Omental fat pad (tissue), 4 donors: ENCODE results near the gene USP2. TPM values are rescaled to one million over a fixed set of nuclear protein-coding genes. Genes with fewer than 3 reads are reported as not detected.

ENCODE experiments used
- ATAC-seq: fragments of 150-250 bp; one replicate; pipeline ENCODE4 v1.9.1; 2016; ENCODE audit warnings: mild to moderate bottlenecking, moderate library complexity; ENCODE audit not compliant: low FRiP score
- DNase-seq: peaks from one replicate; pipeline ENCODE4 v3.0.0-alpha.2; 2019; ENCODE audit warnings: low spot score
- total RNA-seq, 4 donors: library from RNA; depleted of rRNA; stranded (reverse); fragments of >200 nt; gene quantifications; one replicate each; pipeline ENCODE4 v1.1.0, GENCODE V29; 2016
- TF ChIP-seq, protein P1 (sequence below), 3 donors: fragments of 450-650 bp; IDR thresholded peaks; one replicate each; pipeline ENCODE4 v1.5.1; 2016 to 2017; ENCODE audit warnings: antibody characterized with exemption in 3 of 3, mild to moderate bottlenecking in 3 of 3, moderate library complexity in 2 of 3

The USP2 gene
- total RNA-seq, 4 donors from 2014 or later = 0.63 to 18.7 (median 9.2) TPM

DNA sequence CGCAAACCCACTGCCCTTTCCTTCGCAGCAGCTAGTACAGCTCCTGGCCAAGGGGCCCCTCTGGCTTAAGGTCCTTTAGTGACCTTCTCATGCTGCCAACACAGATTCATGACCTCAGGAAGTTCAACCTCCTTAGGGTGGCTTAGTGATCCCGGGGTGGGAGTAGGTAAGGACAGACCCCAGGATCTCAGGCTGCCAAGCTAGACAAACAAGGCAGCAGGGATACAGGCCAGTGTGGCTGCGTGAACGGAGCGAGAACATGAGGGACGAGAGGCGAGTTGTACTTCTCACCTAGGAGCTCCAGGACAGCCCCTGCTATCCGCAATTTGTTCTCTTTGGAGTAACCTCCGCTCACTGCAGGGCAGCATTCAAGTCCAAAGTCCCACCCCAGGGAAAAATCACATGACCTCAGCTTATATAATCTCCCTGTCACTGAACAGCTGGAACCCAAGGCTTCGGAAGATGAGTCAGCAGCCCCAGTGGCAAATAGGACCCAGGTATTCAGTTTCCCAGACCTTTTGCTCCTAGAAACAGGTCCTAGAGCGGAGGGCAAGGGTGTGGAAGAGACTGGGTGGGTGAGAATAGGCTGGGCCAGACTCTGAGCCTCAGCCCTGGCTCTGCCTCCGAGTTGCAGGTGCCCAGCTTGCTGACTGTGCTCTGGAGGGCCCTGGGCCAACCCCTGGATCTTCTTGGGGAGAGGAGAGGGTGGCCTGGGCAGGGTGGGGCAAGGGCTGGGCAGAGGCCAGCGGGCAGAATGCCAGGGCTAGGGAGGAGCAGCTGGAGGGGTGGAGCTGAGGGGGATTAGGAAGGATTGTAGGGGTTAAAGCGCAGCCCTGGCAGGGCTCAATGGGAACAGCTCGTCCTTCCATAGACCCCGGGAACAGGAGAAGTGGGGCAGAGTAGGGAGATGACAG, 13.1 kb downstream of the USP2 start:
- TF ChIP-seq, protein P1, sequence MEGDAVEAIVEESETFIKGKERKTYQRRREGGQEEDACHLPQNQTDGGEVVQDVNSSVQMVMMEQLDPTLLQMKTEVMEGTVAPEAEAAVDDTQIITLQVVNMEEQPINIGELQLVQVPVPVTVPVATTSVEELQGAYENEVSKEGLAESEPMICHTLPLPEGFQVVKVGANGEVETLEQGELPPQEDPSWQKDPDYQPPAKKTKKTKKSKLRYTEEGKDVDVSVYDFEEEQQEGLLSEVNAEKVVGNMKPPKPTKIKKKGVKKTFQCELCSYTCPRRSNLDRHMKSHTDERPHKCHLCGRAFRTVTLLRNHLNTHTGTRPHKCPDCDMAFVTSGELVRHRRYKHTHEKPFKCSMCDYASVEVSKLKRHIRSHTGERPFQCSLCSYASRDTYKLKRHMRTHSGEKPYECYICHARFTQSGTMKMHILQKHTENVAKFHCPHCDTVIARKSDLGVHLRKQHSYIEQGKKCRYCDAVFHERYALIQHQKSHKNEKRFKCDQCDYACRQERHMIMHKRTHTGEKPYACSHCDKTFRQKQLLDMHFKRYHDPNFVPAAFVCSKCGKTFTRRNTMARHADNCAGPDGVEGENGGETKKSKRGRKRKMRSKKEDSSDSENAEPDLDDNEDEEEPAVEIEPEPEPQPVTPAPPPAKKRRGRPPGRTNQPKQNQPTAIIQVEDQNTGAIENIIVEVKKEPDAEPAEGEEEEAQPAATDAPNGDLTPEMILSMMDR (IDR thresholded peaks at IDR 0.05) = no peak
- peak; percentile 27 for ATAC-seq
- no peak for DNase-seq

DNA sequence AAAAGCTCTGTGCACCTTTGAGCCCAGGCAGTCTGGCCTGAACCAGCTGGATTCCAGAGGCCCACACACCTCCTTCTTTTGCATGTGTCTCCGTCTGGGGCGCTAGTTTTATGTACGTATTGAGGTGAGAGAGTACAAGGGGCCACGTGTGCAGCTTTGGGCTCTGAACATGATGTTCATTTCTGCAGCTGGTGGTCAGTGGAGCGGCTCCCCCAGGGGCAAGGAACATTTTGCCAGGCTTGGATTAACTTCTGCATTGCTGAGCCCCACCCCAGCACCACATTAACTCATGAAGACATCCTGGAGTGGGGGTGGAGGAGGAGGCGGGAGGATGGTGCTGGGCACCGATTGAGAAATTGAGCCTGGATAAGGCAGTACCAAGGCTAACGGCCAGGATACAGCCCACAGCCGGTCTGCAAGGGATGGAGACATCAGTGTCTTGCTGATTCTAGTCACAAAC, 13.8 kb downstream of the USP2 start:
- peak; percentile 50 for ATAC-seq
- no peak for DNase-seq
- TF ChIP-seq, protein P1 (IDR thresholded peaks at IDR 0.05) = no peak

DNA sequence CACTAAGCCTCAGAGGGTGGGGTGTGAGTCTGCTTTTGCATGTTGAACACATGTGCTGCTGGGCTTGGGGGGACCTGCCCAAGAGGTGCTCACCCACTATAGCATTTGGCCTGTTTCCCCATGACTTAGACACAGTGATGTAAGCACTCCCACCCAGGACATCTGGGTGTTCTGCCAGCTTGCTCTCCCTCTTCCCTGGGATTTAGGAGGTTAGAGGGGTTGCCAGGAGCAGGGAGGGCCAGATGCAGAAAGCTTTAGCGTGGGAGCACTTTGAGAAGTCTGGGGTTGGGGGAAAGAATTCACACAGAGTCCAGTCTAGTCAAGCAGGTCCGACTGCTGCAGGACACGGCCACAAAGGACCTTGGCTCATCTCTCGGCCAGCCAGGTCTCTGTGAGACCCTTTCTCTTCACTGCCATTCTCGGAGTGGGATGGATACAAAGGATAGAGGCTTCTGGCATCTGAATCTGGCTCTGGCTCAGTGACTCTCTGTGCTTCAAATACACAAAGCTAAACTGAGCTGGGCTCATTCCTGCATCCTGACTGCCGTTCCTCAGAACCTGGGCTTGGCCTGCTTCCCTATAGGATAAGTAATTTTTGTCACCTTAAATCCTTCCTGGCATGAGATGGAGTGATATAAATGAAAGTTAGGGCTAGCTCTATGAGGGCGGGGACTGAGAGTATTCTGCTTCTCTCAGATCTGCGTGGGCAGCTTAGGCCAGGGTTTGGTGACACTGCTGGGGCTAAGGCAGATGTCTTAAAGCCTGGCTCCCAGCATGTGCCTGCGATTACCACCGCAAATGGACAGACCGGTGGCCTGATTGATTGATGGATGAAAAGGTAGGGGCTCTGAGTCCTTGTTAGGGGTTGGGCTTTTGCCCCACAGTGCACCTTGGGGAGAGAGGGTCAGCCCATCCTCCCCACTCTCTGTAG, 14.5 kb downstream of the USP2 start:
- peak; percentile 24 for ATAC-seq
- TF ChIP-seq, protein P1 (IDR thresholded peaks at IDR 0.05) = no peak
- no peak for DNase-seq

DNA sequence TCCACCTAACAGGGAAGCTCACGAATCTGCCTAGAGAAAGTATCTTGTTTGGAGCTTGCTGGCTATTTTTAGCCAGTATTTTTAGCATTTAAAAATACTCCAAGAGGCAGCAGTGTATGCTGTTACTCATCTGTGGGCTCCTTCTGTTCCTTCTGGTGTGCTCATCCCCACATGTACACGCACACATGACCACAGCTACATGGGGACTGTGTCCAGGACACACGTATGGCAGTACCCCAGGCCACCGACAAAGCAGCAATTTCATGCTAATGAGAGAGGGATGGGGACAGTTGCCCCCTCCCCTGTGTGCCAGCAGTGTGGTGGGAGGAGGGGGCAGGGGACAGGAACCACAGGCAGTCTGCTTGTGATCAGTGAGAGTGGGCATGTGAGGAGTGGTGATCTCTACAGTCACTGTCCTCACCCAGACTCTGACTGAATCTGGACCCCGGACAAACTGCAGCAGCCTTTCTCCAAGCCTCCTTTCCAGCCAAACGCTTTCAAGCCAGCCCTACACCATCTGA, 16.4 kb downstream of the USP2 start:
- ATAC-seq = no peak
- DNase-seq = no peak
- TF ChIP-seq, protein P1 (IDR thresholded peaks at IDR 0.05) = no peak

DNA sequence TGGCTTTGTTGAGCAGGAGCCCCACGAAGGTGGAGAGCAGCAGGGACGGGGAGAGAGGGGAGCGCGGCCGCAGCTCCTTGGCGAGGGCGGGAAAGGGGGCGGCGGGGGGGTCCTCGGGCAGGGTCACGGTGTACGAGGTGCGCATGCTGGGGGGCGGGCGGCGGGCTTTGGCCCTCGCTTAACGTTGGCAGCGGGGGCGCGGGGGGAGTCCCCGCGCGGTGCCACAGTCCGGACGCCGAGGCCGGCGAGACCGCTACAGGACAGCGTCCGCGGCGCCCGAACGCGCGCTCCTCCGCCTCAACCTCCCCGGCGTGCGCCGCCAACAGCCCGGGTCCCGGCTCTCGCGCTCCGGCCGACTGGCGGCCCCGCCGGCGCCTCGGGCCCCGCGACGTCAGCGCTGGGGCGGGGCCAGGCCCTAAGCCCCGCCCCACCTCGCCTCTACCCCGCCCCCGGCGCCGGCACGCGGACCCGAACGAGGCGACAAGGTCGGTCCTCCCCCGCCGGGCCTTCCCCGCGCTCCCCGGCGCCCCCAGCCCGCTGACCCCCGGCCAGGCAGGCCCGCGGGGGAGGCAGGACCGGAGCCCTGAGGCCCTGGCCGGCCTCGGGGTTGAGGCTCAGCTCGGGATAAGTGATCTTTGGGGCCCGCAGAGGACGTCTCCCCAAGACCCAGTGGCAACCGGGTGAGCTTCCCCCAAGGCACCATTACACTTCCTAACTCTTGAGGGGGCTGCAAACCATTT, 17.5 kb downstream of the USP2 start:
- TF ChIP-seq, protein P1 (IDR thresholded peaks at IDR 0.05) = no peak
- DNase-seq (no peak), ATAC-seq (no peak)
